Upper lobe of left lung (tissue), 4 donors: Measurements from ENCODE around the gene SLC2A3.
"Not testable (repeated sequence)": the region's sequence is repeated elsewhere in the genome, so short reads cannot be mapped to it uniquely, and the experiment has no call there.

Experiments
- CTCF ChIP-seq, 6 experiments: fragments of 450-650 bp in 4 of 6; fragments of 200-600 bp in 2 of 6; sonication (generic) in 2 of 6; IDR thresholded peaks; one replicate each; pipeline ENCODE4 v1.5.1; 2016 to 2019; ENCODE audit warnings: antibody characterized with exemption in 6 of 6
- POLR2A ChIP-seq, 4 donors: fragments of 450-650 bp; IDR thresholded peaks; one replicate each; pipeline ENCODE4 v1.5.1; 2016 to 2017; ENCODE audit warnings: antibody characterized with exemption in 4 of 4, mild to moderate bottlenecking in 2 of 4

- not testable (repeated sequence) for TF ChIP-seq CTCF, POLR2A (IDR thresholded peaks at IDR 0.05)
Observed at GRCh38 chr12:7918268-7918590, 17.8 kb downstream of the SLC2A3 start.
